Thyroid gland (tissue), 4 donors: Measurements from ENCODE around the gene ANXA2R. TPM values are rescaled to one million over a fixed set of nuclear protein-coding genes. Genes with fewer than 3 reads are reported as not detected.
"Not testable (repeated sequence)": the region's sequence is repeated elsewhere in the genome, so short reads cannot be mapped to it uniquely, and the experiment has no call there.

Experiments
- DNase-seq, 2 donors: peaks; one replicate each; pipeline ENCODE4 v3.0.0-alpha.2; 2019
- H3K27ac ChIP-seq, 3 donors: fragments of 200-600 bp; sonication (generic); 1 replicate in 2 of 3; 2 replicates in 1 of 3; pipeline ENCODE4 v1.5.1; 2016 to 2019; ENCODE audit warnings: mild to moderate bottlenecking in 1 of 3, moderate library complexity in 1 of 3
- H3K27me3 ChIP-seq: fragments of 200-600 bp; sonication (generic); one replicate; pipeline ENCODE4 v1.5.1; 2019
- H3K36me3 ChIP-seq, 2 donors: fragments of 200-600 bp; sonication (generic); one replicate each; pipeline ENCODE4 v1.5.1; 2016 to 2019
- H3K4me1 ChIP-seq, 2 donors: fragments of 200-600 bp; sonication (generic); one replicate each; pipeline ENCODE4 v1.5.1; 2017 to 2019
- H3K4me3 ChIP-seq, 3 donors: fragments of 200-600 bp; sonication (generic); replicated peaks in 1 of 3; 1 replicate in 2 of 3; 2 replicates in 1 of 3; pipeline ENCODE4 v1.5.1; 2016; ENCODE audit warnings: mild to moderate bottlenecking in 1 of 3
- H3K9me3 ChIP-seq: fragments of 200-600 bp; sonication (generic); one replicate; pipeline ENCODE4 v1.5.1; 2017
- CTCF ChIP-seq, 6 experiments: fragments of 200-600 bp in 3 of 6; fragments of 450-650 bp in 3 of 6; sonication (generic) in 3 of 6; IDR thresholded peaks; one replicate each; pipeline ENCODE4 v1.5.1; 2016 to 2019; ENCODE audit warnings: antibody characterized with exemption in 6 of 6, mild to moderate bottlenecking in 2 of 6, inconsistent platforms in 1 of 6, moderate library complexity in 1 of 6
- POLR2A ChIP-seq, 2 donors: fragments of 450-650 bp; IDR thresholded peaks; one replicate each; pipeline ENCODE4 v1.6.1; 2017; ENCODE audit warnings: antibody characterized with exemption in 2 of 2, mild to moderate bottlenecking in 2 of 2, moderate library complexity in 1 of 2
- WGBS, 2 donors: methylation state at CpG; one replicate each; pipeline ENCODE4 v1.1.5; 2017; 5-methylcytosine and 5-hydroxymethylcytosine counted together
- intact Hi-C: fragments of 100-400 bp; cut with DNase I; formaldehyde crosslinking; loops from one replicate; pipeline ENCODE4 v1.15.1; 2023
- total RNA-seq, 4 donors: library from RNA; depleted of rRNA; stranded (reverse); fragments of >200 nt; gene quantifications; one replicate each; pipeline ENCODE4 v1.2.3, GENCODE V29; 2016

The ANXA2R gene
- 1 to 10 TPM; 1.2 to 6.3 (median 4.0) TPM for total RNA-seq

- peaks cover 18 to 20% of the 10 kb centered on the region in 2 donors for H3K4me1 ChIP-seq
- H3K36me3 ChIP-seq: no peaks in the 10 kb centered on the region
- DNase-seq: peak; percentile 60 to 66
- intact Hi-C loops: no loop called here
- WGBS, 2 donors: 6 to 7% methylated on average over 47 of the region's 47 CpGs
- H3K9me3 ChIP-seq: no peaks in the 10 kb centered on the region
- H3K4me3 ChIP-seq: peak within 1 kb of the TSS in 2 of 3 donors; percentile 45 to 47
- peaks cover 45% of the 10 kb centered on the region for H3K27me3 ChIP-seq
- TF ChIP-seq POLR2A (IDR thresholded peaks at IDR 0.05): no peak
- TF ChIP-seq CTCF (IDR thresholded peaks at IDR 0.05): peak; percentile 43 to 58 (median 50)
- H3K27ac ChIP-seq: peak within 1 kb of the TSS; percentile 88 to 91 (median 88)
Measured at GRCh38 chr5:43040287-43041098, at the start of gene ANXA2R. Gene ANXA2R (minus strand): TSS chr5:43040319. CDS start chr5:43040046, 273 bp downstream.

- not testable (repeated sequence) for H3K27ac ChIP-seq
Measured at GRCh38 chr5:43086118-43086908, 46.2 kb upstream of the ANXA2R start.

GRCh38 chr5:43085453-43085852 lies 45.3 kb upstream of the ANXA2R start:
- WGBS, 2 donors: 97% methylated on average over 5 of the region's 5 CpGs

More at GRCh38 chr5:43086118-43086908, 46.2 kb upstream of the ANXA2R start:
- intact Hi-C loops, H3K9me3 ChIP-seq, H3K36me3 ChIP-seq, H3K4me3 ChIP-seq, H3K4me1 ChIP-seq, DNase-seq, H3K27me3 ChIP-seq: not testable (repeated sequence)
- 87 to 100% methylated on average over 2 of the region's 5 CpGs for WGBS, 2 donors

GRCh38 chr5:43084468-43084867 lies 44.3 kb upstream of the ANXA2R start:
- H3K4me1 ChIP-seq, H3K27ac ChIP-seq, DNase-seq, H3K9me3 ChIP-seq, intact Hi-C loops, H3K27me3 ChIP-seq, H3K4me3 ChIP-seq: not testable (repeated sequence)
- peaks cover 0 to 13% of the 10 kb centered on the region in 2 donors for H3K36me3 ChIP-seq
- 80 to 97% methylated on average over 7 of the region's 7 CpGs for WGBS, 2 donors

More at GRCh38 chr5:43085453-43085852, 45.3 kb upstream of the ANXA2R start:
- TF ChIP-seq CTCF (IDR thresholded peaks at IDR 0.05) (no peak), POLR2A (IDR thresholded peaks at IDR 0.05) (no peak)
- H3K9me3 ChIP-seq: no peaks in the 10 kb centered on the region
- no peak overlapping the region for H3K27ac ChIP-seq
- H3K4me1 ChIP-seq: no peaks in the 10 kb centered on the region
- DNase-seq: no peak
- H3K36me3 ChIP-seq: peaks cover 0 to 5% of the 10 kb centered on the region in 2 donors
- intact Hi-C loops: no loop called here
- H3K4me3 ChIP-seq: no peak overlapping the region
- no peaks in the 10 kb centered on the region for H3K27me3 ChIP-seq

GRCh38 chr5:43081345-43081744 lies 41.2 kb upstream of the ANXA2R start:
- peaks cover 0 to 13% of the 10 kb centered on the region in 2 donors for H3K36me3 ChIP-seq
- H3K27ac ChIP-seq, intact Hi-C loops, H3K9me3 ChIP-seq, DNase-seq, H3K4me1 ChIP-seq, H3K4me3 ChIP-seq, H3K27me3 ChIP-seq: not testable (repeated sequence)
- WGBS, 2 donors: 96% methylated on average over 2 of the region's 2 CpGs

GRCh38 chr5:43078956-43079355 lies 38.8 kb upstream of the ANXA2R start:
- WGBS, 2 donors: 91% methylated on average over 4 of the region's 4 CpGs

GRCh38 chr5:43077446-43078191 lies 37.5 kb upstream of the ANXA2R start:
- H3K9me3 ChIP-seq, DNase-seq, H3K4me1 ChIP-seq, intact Hi-C loops, H3K27ac ChIP-seq, H3K27me3 ChIP-seq, H3K4me3 ChIP-seq: not testable (repeated sequence)
- H3K36me3 ChIP-seq: peaks cover 0 to 13% of the 10 kb centered on the region in 2 donors
- 88 to 95% methylated on average over 7 of the region's 7 CpGs for WGBS, 2 donors

More at GRCh38 chr5:43078956-43079355, 38.8 kb upstream of the ANXA2R start:
- no peak for TF ChIP-seq CTCF (IDR thresholded peaks at IDR 0.05)
- no peak for TF ChIP-seq POLR2A (IDR thresholded peaks at IDR 0.05)
- DNase-seq: no peak
- Histone ChIP-seq H3K36me3 (peaks cover 0 to 13% of the 10 kb centered on the region in 2 donors), H3K4me1 (peaks cover 0 to 4% of the 10 kb centered on the region in 2 donors), H3K4me3 (no peak overlapping the region), H3K9me3 (no peaks in the 10 kb centered on the region), H3K27ac (no peak overlapping the region), H3K27me3 (no peaks in the 10 kb centered on the region)
- intact Hi-C loops: no loop called here
